ENCODE results near the gene SPTLC2. TPM values are rescaled to one million over a fixed set of nuclear protein-coding genes. Genes with fewer than 3 reads are reported as not detected.
"Not testable (repeated sequence)": the region's sequence is repeated elsewhere in the genome, so short reads cannot be mapped to it uniquely, and the experiment has no call there.

The SPTLC2 gene
- total RNA-seq, 2 experiments from 2014 or later = 23.7 to 30.2 TPM

DNA sequence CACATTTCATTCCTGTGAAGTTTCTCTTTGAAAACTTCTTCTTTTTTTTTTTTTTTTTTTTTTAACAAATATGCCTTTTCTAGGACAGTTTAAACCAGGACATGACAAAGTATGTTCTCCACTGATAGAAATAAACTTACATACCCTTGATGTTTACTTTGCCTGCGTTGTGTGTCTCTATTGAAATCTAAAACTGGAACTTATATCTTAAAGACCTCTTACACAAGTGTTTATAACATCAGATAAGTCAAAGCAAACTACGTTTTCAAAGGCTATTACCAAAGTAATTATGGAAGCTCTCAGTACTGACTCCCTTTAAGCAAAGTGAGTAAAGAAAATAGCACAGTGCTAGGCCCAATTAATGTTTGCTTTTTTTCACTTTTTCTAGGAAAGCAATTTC lies 87.2 kb downstream of the SPTLC2 start:
- no peak for DNase-seq
- H3K4me1 Mint-ChIP-seq (ENCODE audit: low read depth) = no peaks in the 10 kb centered on the region
- CTCF ChIA-PET = no interaction called here
- no peak for ATAC-seq
- intact Hi-C loops (cut with micrococcal nuclease) = no loop called here
- POLR2A ChIA-PET = no interaction called here
- TF ChIP-seq, protein P1, sequence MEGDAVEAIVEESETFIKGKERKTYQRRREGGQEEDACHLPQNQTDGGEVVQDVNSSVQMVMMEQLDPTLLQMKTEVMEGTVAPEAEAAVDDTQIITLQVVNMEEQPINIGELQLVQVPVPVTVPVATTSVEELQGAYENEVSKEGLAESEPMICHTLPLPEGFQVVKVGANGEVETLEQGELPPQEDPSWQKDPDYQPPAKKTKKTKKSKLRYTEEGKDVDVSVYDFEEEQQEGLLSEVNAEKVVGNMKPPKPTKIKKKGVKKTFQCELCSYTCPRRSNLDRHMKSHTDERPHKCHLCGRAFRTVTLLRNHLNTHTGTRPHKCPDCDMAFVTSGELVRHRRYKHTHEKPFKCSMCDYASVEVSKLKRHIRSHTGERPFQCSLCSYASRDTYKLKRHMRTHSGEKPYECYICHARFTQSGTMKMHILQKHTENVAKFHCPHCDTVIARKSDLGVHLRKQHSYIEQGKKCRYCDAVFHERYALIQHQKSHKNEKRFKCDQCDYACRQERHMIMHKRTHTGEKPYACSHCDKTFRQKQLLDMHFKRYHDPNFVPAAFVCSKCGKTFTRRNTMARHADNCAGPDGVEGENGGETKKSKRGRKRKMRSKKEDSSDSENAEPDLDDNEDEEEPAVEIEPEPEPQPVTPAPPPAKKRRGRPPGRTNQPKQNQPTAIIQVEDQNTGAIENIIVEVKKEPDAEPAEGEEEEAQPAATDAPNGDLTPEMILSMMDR (IDR thresholded peaks at IDR 0.05) = no peak
- no peaks in the 10 kb centered on the region for H3K27me3 Mint-ChIP-seq
- H3K9me3 Mint-ChIP-seq = no peaks in the 10 kb centered on the region
- H3K4me3 Mint-ChIP-seq = no peak overlapping the region
- H3K27ac Mint-ChIP-seq = no peak overlapping the region
- H3K36me3 Mint-ChIP-seq (ENCODE audit: low read depth) = peaks cover 4% of the 10 kb centered on the region

DNA sequence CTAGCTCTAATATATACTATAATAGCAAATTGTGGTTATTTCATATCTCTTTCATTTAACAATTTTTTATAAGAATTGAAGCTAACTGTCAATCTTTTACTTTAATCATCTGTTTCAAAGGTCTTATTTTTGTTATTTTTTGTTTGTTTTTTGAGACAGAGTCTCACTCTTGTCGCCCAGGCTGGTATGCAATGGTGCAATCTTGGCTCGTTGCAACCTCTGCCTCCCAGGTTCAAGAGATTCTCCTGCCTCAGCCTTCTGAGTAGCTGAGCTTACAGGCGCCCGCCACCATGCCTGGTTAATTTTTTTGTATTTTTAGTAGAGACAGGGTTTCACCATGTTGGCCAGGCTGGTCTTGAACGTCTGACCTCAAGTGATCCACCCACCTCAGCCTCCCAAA lies 87.7 kb downstream of the SPTLC2 start:
- intact Hi-C loops (cut with micrococcal nuclease); H3K9me3 Mint-ChIP-seq; H3K4me1 Mint-ChIP-seq (ENCODE audit: low read depth); H3K27ac Mint-ChIP-seq; H3K27me3 Mint-ChIP-seq; ATAC-seq; DNase-seq; H3K4me3 Mint-ChIP-seq; H3K36me3 Mint-ChIP-seq (ENCODE audit: low read depth); POLR2A ChIA-PET: not testable (repeated sequence)
- CTCF ChIA-PET = interaction anchor here (1.4 kb wide), 2 partner anchors 11 to 69 kb away, joined by 3 to 4 read pairs; no protein-coding TSS in a partner anchor

DNA sequence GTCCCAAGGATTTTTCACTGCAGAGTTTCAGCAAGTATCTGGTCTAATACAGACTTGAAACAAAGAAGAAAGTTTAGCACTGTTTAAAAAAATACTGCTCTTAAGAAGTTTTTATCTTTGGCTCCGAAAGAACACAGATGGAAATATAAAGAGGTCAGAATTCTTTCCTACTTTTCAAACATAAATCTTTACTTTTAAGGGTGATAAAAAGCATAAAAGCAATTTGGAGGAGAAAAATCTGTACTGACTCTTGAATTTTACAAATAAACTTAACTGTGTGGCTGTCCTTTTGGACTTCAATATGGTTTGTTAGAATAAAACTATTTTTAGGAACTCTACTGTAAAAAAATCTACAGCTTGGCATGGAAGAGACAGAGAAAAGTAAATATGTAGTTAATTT lies 90.2 kb downstream of the SPTLC2 start:
- TF ChIP-seq, protein P1 (IDR thresholded peaks at IDR 0.05) = no peak
- no peak for ATAC-seq
- no peak for DNase-seq
- ChIA-PET POLR2A (no interaction called here), CTCF (no interaction called here)
- Mint-ChIP-seq H3K27me3 (no peaks in the 10 kb centered on the region), H3K36me3 (ENCODE audit: low read depth) (peaks cover 2% of the 10 kb centered on the region), H3K9me3 (no peaks in the 10 kb centered on the region), H3K4me1 (ENCODE audit: low read depth) (no peaks in the 10 kb centered on the region), H3K4me3 (no peak overlapping the region), H3K27ac (no peak overlapping the region)
- intact Hi-C loops (cut with micrococcal nuclease) = no loop called here

DNA sequence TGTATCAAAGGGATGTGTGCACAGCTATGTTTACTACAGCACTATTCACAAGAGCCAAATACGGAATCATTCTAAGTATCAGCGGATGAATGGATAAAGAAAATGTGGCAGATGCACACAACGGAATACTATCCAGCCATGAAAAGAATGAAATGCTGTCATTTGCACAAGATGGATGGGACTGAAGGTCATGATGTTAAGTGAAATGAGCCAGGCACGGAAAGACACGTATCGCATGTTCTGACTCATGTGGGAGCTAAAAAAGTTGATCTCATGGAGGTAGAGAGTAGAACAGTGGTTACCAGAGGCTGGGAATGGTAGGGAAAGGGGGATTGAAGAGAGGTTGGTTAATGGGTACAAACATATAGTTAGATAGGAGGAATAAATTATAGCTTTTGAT lies 91.9 kb downstream of the SPTLC2 start:
- Mint-ChIP-seq H3K4me1 (ENCODE audit: low read depth) (no peaks in the 10 kb centered on the region), H3K36me3 (ENCODE audit: low read depth) (peaks cover 9% of the 10 kb centered on the region), H3K27me3 (no peaks in the 10 kb centered on the region), H3K4me3 (no peak overlapping the region), H3K27ac (no peak overlapping the region), H3K9me3 (no peaks in the 10 kb centered on the region)
- TF ChIP-seq, protein P1 (IDR thresholded peaks at IDR 0.05) = no peak
- DNase-seq (no peak), ATAC-seq (no peak)
- intact Hi-C loops (cut with micrococcal nuclease) = no loop called here
- POLR2A ChIA-PET = no interaction called here
- CTCF ChIA-PET = interaction anchor here (1.4 kb wide), 1 partner anchor 11 kb away, joined by 3 read pairs; no protein-coding TSS in a partner anchor

DNA sequence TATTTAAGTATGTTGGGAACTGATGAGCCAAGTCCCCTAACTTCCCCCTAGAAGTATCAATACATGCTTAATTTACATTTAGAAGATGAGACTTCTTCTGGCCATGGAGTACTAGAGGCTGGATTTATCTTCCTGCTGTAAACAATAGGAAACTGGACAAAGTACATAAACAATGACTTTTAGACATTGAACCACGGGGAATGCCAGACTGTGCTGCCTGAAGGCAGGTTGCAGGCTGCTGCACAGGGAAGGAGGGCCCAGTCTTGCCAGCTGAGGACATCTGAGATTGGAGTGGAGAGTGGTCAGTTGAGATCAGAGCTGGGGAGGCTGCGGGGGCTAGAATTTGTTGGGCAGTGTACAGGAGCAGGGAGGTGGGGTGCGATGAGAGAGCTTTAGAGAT lies 93.3 kb downstream of the SPTLC2 start:
- peaks cover 19% of the 10 kb centered on the region for H3K36me3 Mint-ChIP-seq (ENCODE audit: low read depth)
- no peak for ATAC-seq
- TF ChIP-seq, protein P1 (IDR thresholded peaks at IDR 0.05) = no peak
- H3K27ac Mint-ChIP-seq = no peak overlapping the region
- DNase-seq = no peak
- ChIA-PET CTCF (no interaction called here), POLR2A (no interaction called here)
- intact Hi-C loops (cut with micrococcal nuclease) = no loop called here
- no peaks in the 10 kb centered on the region for H3K9me3 Mint-ChIP-seq
- no peaks in the 10 kb centered on the region for H3K27me3 Mint-ChIP-seq
- H3K4me1 Mint-ChIP-seq (ENCODE audit: low read depth) = no peaks in the 10 kb centered on the region
- no peak overlapping the region for H3K4me3 Mint-ChIP-seq

DNA sequence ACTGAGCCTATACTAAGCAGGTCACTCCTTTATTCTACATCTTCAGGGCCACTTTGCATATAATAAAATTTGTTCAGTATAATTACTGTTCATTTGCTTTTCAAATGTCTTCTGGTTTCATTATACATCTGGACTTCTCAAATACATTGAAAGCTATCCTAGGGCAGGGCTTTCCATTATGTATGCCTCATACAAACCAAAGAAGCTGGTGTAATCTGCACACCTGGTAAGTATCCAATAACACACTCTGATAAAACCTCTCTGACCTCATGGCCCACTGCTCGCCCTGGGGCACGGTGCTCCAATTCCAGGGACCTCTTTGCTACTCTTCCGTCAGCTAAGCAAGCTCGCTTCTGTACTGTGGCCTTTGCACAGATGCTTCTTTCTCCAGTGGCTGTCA lies 95.9 kb downstream of the SPTLC2 start:
- POLR2A ChIA-PET = no interaction called here
- Mint-ChIP-seq H3K4me1 (ENCODE audit: low read depth) (no peaks in the 10 kb centered on the region), H3K27ac (no peak overlapping the region), H3K36me3 (ENCODE audit: low read depth) (peaks cover 29% of the 10 kb centered on the region), H3K4me3 (no peak overlapping the region), H3K27me3 (no peaks in the 10 kb centered on the region), H3K9me3 (no peaks in the 10 kb centered on the region)
- CTCF ChIA-PET = no interaction called here
- DNase-seq (no peak), ATAC-seq (no peak)
- intact Hi-C loops (cut with micrococcal nuclease) = no loop called here
- TF ChIP-seq, protein P1 (IDR thresholded peaks at IDR 0.05) = no peak
